SK-N-MC (cell line): ENCODE data around the gene PLSCR4.

Experiments used
- EZH2 ChIP-seq: fragments of 200-600 bp; sonication (generic); IDR thresholded peaks from one replicate; pipeline ENCODE4 v1.6.1; 2017; ENCODE audit warnings: antibody characterized with exemption
- POLR2AphosphoS5 ChIP-seq: IDR thresholded peaks from 2 replicates; pipeline ENCODE4 v1.6.1; 2012; ENCODE audit warnings: mild to moderate bottlenecking, low read depth, low read length, borderline replicate concordance

DNA sequence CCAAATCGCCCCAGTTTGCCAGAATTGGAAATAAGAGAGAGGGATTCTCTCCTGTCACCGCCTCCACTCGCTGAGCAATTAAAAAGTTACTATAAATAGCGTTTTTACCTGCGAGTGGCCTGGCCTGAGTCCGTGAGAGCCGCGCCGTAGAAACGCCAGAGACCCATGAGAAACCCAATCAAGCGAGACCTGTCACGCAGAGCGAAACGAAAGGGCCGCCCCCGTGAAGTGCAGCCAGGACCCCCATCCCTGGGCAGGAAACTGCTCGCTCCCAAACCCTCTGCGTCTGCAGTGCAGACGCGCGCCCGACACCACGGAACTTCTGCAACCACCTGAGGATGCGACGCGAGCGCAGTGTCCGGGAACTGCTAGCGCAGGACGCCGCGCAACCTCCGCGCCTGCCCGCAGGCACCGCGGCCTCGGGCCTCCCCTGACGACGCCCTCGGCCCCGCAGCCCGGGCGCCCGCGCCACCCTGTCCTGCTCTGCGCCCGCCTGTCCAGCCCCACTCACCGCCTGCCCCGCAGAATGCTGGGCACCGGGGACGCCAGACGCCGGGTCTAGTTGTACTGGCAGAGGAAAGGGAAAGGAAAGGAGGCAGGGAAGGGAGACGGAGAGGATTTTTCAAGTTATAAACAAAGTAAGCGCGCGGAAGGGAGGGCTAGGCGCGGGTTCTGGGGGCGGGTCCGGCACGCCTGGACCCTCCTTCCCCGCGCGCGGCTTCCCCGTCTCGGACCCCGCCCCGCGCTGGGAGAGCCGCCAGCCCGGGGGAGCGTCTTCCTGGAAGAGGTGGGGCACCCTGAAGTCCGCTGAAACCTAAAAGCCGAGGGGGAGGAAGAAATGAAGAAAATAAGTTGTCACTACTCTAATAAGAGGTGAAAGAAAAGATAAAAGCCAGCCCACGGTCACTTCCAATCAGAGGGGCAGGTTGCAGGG is at the start of gene PLSCR4:
- TF ChIP-seq EZH2 = no peak
- peak; percentile 46 for TF ChIP-seq POLR2AphosphoS5
